Bronchial epithelial cell (primary cell): ENCODE results near the gene STMP1. TPM values are rescaled to one million over a fixed set of nuclear protein-coding genes. Genes with fewer than 3 reads are reported as not detected.

ENCODE experiments used
- DNase-seq: peaks from one replicate; pipeline ENCODE4 v3.0.0-alpha.2; 2010; ENCODE audit warnings: low read depth
- FAIRE-seq: peaks from 2 replicates; lab custom pipeline; 2011; peaks lifted over from hg19 to GRCh38; lab: Jason Lieb, UNC
- H3K27me3 ChIP-seq: 2 replicates; pipeline ENCODE4 v1.5.1; 2011; ENCODE audit warnings: low read length; ENCODE audit not compliant: control insufficient read depth, insufficient read depth
- H3K36me3 ChIP-seq: 2 replicates; pipeline ENCODE4 v1.5.1; 2011; ENCODE audit warnings: low read length; ENCODE audit not compliant: control insufficient read depth, insufficient read depth
- H3K4me3 ChIP-seq: 2 replicates; pipeline ENCODE4 v1.5.1; 2011; ENCODE audit warnings: mild to moderate bottlenecking, low read depth, low read length, control low read depth
- CTCF ChIP-seq: IDR thresholded peaks from 2 replicates; pipeline ENCODE4 v1.5.1; 2011; ENCODE audit warnings: mild to moderate bottlenecking, moderate library complexity, low read length, control low read depth, inconsistent platforms; ENCODE audit not compliant: insufficient read depth, severe bottlenecking
- total RNA-seq: library from RNA; depleted of rRNA; stranded (reverse); fragments of >200 nt; gene quantifications from 2 replicates; pipeline ENCODE4 v1.2.1, GENCODE V29; 2014

STMP1 gene
- total RNA-seq, 1 donor from 2014 or later, result 7.4 TPM

- TF ChIP-seq CTCF, result no peak
- Histone ChIP-seq H3K27me3 (no peaks in the 10 kb centered on the region), H3K36me3 (no peaks in the 10 kb centered on the region), H3K4me3 (no peak overlapping the region)
- DNase-seq, result peak; percentile 93
- FAIRE-seq, result no peak
Observed at GRCh38 chr7:135706858-135707569, 44.7 kb downstream of the STMP1 start.

GRCh38 chr7:135707570-135707966 is 45.3 kb downstream of the STMP1 start:
- FAIRE-seq (no peak), DNase-seq (peak; percentile 69)
- no peak overlapping the region for H3K4me3 ChIP-seq
- no peaks in the 10 kb centered on the region for H3K36me3 ChIP-seq
- TF ChIP-seq CTCF, result no peak
- no peaks in the 10 kb centered on the region for H3K27me3 ChIP-seq

- Histone ChIP-seq H3K27me3 (no peaks in the 10 kb centered on the region), H3K36me3 (no peaks in the 10 kb centered on the region), H3K4me3 (no peak overlapping the region)
- FAIRE-seq (no peak), DNase-seq (no peak)
- TF ChIP-seq CTCF, result no peak
Observed at GRCh38 chr7:135708041-135708440, 45.7 kb downstream of the STMP1 start.

- DNase-seq (no peak), FAIRE-seq (no peak)
- TF ChIP-seq CTCF, result no peak
- no peak overlapping the region for H3K4me3 ChIP-seq
- H3K27me3 ChIP-seq, result no peaks in the 10 kb centered on the region
- no peaks in the 10 kb centered on the region for H3K36me3 ChIP-seq
Observed at GRCh38 chr7:135709508-135709907, 47.2 kb downstream of the STMP1 start.

GRCh38 chr7:135710417-135711138 is 48.3 kb downstream of the STMP1 start:
- TF ChIP-seq CTCF, result peak; percentile 68
- FAIRE-seq, result no peak
- DNase-seq, result no peak
- H3K36me3 ChIP-seq, result no peaks in the 10 kb centered on the region
- H3K4me3 ChIP-seq, result no peak overlapping the region
- no peaks in the 10 kb centered on the region for H3K27me3 ChIP-seq

- Histone ChIP-seq H3K27me3 (no peaks in the 10 kb centered on the region), H3K36me3 (no peaks in the 10 kb centered on the region), H3K4me3 (no peak overlapping the region)
- FAIRE-seq (no peak), DNase-seq (no peak)
- no peak for TF ChIP-seq CTCF
Observed at GRCh38 chr7:135711139-135711469, 48.8 kb downstream of the STMP1 start.
